Measurements from ENCODE around the gene TMEM131L.
A peak's percentile ranks its signal among the peaks of the same experiment; 100 is the strongest.
"Not testable (repeated sequence)": the region's sequence is repeated elsewhere in the genome, so short reads cannot be mapped to it uniquely, and the experiment has no call there.

Gene TMEM131L

DNA sequence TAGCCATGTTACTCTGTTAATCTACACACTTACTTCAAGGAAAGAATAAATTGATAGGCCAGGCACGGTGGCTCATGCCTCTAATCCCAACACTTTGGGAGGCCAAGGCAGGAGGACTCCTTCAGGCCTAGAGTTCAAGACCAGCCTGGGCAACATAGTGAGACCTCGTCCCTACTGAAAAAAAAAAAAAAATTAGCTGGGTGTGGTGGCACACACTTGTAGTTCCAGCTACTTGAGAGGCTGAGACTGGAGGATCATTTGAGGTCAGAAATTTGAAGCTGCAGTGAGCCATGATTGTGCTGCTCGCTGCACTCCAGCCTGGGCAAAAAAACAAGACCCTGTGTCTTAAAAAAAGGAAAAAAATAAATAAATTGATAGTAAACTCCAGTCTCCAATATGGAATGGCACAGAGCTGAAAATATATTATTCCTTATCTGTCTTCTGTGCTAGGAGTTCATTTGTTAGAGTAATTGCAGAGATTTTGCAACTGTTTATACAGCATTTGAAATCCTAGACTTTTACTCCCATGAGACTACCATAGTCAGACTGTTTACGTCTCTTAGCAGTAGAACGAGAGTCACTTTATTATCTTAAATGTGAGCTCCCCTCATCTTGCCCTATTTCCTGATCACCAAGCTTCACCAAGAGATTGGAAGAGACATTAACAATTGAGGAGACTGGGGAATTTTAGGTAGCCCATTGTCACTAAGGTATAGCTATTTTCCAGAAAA, 18.8 kb upstream of the TMEM131L start:
- no peak for DNase-seq (ENCODE audit: low read depth in 3 of 3)

DNA sequence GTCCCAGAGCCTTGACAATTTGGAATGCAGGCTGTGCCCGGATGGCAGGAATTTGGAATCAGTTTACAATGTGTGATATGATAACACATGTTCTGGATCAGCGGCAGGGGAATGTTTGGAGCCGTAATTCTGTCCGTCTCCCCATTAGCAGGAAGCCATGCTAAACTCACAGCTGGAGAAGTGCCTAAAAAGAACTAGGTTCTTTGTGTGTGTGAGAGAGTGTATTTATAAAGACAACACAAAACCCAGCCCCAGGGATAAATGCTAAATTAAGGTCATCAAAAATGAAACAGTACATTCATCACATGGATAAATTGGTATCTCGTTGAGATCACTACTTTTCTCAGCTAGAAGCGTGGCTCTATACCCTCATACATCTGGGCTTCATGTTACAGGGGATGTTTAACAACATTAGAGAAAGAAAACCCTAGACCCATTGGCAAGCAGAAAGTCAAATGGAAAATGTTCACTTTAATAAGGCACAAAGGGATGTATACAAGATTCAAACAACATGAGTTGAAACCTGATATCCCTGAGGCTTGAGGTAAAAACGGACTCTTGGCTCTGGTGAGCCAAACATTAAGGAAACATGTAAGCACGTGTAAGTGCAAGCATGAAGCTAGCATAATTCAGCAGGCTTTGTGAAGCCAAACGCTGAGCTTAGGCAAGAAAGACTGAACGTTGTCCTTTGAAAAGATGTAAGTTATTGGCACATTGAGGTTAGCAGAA, 18.0 kb upstream of the TMEM131L start:
- no peak for DNase-seq (ENCODE audit: low read depth in 3 of 3)

DNA sequence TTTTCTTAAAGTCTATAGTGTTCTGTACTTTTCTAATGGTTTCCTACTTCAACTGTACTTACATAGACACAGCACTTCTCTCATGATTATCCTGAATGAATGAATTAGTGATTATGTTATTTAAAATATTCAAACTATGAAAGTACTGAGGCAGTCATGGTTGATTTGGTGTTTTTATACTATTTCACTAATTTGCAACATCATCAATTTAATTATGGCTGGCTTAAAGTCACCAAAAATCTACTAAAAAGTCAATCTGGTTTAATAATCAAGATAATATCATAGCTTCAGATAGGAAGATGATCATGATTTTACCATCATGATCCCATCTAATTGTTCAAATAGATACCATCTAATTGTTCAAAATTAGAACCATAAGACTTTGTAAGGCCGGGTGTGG, 16.8 kb upstream of the TMEM131L start:
- no peak for DNase-seq (ENCODE audit: low read depth in 3 of 3)

DNA sequence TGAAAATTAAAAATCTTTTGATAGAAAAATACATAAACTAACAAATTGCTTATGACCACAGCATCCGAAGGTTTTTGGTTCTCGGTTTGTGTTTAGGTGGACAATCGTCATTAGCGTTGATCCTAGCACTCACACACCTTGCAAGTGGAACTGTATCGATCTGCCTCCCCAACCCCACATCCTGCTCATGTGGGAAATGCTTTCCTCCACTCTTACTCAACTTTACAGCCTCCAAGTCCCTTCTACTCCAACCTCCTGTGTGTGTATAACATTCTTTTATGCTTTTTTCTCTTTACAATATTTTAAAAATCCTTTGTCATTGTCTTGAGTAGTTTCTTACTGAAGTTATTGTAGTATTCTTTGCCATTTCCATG, 15.6 kb upstream of the TMEM131L start:
- no peak for DNase-seq (ENCODE audit: low read depth in 3 of 3)

DNA sequence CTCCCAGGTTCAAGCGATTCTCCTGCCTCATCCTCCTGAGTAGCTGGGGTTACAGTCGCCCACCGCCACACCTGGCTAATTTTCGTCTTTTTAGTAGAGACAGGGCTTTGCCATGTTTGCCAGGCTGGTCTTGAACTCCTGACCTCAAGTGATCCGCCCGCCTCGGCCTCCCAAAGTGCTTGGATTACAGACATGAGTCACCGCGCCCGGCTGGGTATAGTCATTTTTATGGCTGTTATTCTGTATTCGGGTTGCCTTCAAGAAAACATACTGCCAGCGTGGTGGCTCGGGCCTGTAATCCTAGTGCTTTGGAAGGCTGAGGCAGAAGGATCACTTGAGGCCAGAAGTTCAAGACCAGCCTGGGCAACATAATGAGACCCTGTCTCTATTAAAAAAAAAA, 15.0 kb upstream of the TMEM131L start:
- not testable (repeated sequence) for DNase-seq (ENCODE audit: low read depth in 3 of 3)

DNA sequence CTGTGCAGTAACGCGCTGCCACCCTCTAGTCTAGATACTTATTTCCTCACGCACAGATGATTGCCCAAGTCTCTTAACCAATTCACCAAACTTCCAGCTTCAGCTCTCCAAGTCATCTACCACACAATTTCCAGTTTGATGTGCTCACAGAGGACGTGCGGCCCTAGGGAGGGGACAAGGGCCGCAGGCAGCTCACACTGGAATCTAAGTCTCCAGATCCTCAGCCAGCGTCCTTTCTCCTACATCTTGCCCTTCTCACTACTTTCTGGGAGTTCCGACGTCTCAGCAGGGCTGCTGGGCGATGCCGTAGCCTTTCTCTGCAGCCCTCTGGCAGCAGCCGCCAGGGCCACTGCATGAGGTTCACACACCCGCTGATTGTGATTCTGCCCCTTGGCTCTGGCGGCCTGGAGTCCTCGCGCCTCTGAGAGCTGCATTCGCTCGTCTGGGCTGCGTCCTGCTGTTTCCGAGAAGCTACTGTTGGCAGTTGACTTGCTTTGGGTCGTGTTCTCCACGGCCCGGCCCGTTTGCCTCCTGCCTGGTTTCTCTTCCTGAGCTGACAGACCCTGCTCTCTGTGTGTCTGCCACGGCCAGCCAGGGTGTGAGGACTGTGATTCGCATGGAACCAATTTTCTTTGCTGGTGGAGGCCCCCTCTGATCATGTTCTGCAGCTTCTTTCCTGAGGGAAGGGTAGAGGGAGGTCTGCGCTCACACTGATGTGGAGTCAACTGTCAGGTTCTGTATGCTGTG, 14.1 kb upstream of the TMEM131L start:
- DNase-seq (ENCODE audit: low read depth in 3 of 3), result no peak

DNA sequence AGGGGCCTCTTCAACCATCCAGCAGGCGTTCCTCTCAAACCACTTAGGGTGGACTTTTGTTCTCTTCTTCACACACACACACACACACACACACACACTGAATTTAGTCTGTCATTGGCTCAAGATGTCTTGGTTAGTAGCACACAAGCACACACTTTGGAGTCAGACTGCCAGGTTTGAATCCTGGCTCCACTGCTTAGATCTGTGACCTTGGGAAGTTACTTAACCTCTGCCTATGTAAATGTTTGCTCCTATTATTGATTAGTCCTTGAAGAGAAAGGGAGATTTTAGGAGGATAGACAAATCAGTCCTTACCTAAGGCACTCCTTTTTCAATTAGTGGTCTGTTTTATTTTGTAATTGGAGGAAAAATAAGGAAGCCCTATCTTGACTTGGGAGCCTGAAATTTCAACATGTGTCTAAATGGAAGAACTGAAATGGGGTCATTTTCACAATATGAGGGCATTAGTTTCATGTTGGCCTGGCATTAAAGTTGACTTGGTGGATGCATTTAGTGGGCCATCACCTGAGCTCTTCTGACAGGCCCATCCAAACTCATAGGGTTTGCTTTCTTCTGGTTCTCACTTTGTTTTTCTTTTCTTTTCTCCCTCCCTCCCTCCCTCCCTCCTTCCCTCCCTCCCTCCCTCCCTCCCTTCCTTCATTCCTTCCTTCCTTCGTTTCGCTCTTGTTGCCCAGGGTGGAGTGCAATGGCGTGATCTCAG, 13.3 kb upstream of the TMEM131L start:
- DNase-seq (ENCODE audit: low read depth in 3 of 3), result no peak

DNA sequence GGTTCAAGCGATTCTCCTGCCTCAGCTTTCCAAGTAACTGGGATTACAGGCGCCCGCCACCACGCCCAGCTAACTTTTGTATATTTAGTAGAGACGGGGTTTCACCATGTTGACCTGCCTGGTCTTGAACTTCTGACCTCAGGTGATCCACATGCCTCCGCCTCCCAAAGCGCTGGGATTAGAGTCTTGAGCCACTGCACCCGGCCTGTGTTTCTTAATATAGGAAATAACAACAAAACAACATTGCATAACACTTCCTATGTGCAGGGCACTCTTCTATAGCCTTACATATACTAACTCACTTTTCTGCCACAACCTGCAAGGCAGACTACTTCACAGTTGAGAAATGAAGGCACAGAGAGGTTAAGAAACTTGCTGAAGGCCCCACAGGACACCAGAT, 12.8 kb upstream of the TMEM131L start:
- DNase-seq (ENCODE audit: low read depth in 3 of 3), result no peak

DNA sequence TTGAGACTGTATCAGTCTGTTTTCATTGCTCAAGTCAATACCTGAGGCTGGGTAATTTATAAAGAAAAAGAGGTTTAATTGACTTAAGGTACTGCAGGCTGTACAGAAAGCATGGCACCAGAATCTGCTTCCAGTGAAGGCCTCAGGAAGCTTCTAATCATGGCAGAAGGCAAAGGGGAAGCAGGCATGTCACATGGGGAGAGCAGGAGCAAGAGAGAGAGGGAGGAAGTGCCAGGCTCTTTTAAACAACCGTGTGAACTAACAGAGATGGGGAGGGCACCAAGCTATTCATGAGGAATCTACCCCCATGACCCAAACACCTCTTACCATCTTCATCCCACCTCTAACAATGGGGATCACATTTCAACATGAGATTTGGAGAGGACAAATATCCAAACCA, 7.2 kb upstream of the TMEM131L start:
- DNase-seq (ENCODE audit: low read depth in 3 of 3), result no peak

DNA sequence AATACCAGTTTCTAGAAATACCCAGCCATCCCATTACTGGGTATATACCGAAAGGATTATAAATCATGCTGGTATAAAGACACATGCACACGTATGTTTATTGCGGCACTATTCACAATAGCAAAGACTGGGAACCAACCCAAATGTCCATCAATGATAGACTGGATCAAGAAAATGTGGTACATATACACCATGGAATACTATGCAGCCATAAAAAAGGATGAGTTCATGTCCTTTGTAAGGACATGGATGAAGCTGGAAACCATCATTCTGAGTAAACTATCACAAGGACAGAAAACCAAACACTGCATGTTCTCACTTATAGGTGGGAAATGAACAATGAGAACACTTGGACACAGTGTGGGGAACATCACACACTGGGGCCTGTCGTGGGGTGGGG, 4.6 kb upstream of the TMEM131L start:
- not testable (repeated sequence) for DNase-seq (ENCODE audit: low read depth in 3 of 3)

DNA sequence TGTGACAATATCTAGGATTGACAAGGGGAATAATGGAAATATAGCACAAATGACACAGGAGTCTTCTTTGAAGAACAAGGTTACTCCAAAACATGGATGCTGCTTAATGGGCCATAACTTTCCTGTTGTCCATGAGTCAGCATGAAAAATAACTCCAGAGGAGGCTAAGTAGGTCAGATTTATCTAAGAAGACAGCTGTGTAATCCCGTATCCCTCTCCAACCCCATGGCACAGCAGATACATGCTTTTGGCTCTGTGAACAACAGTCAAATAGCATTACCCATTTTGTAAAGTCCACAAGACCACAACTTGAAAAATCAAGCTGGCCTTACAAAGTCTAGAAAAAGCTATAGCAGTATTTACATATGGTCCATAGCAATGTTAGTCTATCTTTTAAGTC, 2.1 kb upstream of the TMEM131L start:
- no peak for DNase-seq (ENCODE audit: low read depth in 3 of 3)

DNA sequence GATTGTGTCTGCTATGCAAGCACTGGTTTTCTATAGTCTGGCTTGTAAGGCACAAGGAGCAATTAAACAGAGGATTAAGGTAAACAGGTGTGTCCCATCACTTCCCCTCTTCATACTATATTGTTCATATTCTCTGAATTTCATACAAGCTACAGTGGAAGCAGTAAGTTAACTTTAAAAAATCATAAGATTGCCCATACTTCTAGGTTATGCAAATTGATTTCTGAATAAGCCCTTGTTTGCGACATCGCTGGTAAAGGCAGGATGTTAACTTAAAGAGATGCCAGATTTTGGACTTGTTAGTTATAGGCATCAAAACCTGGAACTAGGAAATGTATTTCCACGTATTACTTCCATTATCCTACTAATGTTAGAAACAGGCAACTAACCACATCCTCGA, 1.0 kb upstream of the TMEM131L start:
- no peak for DNase-seq (ENCODE audit: low read depth in 3 of 3)

DNA sequence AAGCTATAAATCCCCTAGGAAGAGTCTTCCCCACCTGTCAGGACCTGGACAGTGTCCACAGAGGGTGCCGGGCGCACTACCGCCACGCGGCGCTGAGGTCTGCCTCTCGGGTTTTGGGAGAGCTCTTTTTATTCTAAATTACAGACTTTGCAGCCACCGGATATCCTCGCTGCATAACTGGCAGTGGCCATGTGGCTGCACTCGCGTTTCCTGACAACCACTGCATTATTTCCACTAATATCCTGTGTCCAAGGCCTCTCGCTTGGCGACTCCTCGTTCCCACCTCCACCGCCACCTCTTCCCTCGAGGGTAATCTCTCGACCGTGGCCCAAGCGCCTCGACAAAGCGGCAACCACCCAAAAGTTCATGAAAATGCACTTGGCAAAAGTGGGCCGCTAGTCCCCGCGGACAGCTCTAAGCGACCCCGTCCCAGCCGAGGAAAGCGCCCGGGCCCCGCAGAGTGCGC, 512 bp upstream of the TMEM131L start:
- DNase-seq (ENCODE audit: low read depth in 3 of 3), result no peak

DNA sequence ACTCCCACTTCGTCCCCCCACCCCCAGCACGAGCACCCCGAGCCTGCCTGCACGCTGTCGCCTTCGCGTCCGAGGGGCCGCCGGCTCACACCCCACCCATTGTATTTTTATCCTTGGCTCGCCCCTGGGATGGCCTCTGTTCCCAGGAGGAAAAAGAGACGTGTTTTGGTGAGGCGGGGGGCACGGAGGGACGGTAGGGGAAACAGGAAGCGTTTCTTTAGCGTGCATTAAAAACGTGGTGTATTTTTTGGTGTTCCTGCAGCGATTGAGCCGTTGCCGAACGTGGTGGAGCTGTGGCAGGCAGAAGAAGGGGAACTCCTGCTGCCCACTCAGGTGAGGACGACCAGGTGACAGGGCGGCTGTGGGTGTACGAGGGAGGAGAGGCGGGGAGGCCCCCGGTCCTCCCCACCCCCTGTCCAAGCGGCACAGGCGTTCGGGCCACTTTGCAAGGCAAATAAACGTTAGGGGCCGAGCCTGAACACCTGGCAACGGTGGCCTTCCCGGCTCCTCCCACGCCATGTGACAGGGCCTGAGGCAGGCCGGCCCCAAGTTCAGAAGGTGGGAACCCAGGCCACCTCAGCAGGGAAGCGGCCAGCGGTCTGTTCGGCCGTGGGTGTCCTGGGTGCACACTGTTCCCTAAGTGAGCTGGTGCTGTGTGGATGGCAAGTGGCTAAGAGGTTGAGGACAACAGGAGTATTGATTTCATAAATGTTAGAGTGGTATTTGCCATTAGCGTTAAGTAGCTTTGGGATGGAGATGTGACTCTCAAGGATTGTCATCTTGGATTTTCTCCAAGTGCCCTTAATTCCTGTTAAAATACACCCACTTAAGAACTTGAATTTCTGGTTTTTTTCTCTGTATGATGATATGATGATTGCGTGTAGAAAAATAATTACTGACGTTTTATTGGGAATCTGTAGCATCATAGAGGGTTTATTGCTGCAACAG, 1.1 kb downstream of the TMEM131L start:
- DNase-seq (ENCODE audit: low read depth in 3 of 3), result peak in 2 of 3 experiments; percentile 46 to 52

DNA sequence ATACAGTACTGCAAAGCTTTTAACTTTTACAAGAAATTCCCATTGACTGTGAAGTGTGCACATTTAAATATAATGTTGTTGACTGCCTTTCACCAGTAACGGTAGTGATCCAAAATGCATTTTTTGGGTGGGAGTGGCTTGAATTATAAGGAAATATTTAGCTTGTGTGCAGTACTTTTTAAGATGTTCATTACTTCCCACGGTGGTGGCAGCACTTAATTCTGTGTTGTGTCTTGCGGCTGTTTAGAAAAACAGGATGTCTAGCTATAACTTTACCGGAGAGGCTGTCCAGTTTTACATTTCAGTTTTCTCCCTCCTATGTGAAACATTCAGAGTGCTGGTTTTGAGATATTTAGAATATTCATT, 1.7 kb downstream of the TMEM131L start:
- DNase-seq (ENCODE audit: low read depth in 3 of 3), result no peak

DNA sequence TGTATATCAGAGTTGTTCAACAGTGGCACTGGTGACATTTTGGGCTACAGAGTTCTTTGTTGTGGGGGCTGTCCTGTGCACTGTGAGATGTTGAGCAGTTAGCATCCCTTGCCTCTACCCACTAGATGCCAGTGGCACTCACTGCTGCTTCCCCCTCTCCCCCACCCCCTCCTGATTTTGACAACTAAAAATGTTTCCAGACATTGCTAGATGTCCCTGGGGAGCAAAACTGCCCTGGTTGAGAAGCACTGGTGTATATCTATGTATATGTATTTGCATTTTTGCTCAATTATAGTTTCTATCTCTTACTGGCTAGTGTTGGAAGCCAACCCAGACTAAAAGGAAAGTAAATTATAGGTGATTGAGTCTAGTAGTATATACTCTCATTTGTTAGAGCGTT, 2.4 kb downstream of the TMEM131L start:
- no peak for DNase-seq (ENCODE audit: low read depth in 3 of 3)

DNA sequence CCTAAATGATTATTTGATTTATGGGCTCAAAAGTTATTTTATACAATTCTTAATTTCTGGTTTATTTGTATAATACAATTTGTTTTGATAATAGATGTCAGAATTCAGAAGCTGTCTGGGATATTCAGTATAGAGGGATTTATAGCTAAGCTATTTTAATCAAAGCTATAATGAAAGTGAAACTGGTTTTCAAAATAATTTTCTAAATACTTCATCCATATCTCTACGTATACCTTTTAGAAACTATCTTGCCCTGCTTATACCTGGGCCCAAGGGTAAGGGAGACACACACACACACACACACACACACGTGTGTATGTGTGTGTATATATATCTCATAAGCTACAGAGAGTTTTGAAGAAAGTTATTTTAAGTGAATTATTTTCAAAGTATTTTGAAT, 2.9 kb downstream of the TMEM131L start:
- DNase-seq (ENCODE audit: low read depth in 3 of 3), result no peak

DNA sequence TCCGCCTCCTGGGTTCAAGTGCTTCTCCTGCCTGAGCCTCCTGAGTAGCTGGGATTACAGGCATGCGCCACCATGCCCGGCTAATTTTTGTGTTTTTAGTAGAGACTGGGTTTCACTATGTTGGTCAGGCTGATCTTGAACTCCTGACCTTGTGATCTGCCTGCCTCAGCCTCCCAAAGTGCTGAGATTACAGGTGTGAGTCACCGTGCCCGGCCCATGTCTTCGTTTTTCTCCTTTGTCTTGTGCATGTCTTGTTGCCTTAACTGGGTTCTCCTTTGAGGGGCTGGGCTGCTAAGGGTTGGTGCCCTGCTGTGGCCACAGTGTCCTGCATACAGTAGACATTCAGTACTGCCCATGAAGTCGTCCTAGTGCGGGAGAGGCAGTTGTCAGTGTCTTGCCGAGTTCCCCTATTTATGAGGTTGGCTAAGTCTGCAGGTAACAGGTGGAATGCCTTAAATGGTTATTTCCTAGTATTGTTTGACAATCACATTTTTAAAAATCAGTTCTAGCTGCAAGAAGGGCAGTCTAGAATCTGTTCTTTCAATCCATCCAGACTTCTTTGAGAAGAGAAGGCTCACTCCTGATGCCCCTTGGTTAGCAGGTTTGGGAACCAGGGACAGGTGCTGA, 5.0 kb downstream of the TMEM131L start:
- DNase-seq (ENCODE audit: low read depth in 3 of 3), result not testable (repeated sequence)

DNA sequence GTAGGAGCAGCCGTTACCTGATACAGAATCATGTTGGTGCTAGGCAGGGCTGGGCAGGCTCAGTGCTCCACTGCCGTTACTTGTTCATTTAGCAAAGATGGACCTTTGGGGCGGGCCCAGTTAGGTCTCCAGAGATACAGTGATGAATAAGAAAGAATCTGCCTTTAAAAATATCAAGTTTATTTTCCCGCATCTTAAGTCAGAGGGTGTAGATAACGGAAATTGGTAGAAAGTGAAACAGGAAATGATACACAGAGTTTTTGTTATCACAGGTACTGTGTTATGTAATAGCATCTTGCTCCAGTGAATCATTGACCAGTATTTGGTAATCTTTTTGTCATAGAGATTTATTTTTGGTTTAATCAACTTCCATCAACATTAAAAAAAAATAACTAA, 5.5 kb downstream of the TMEM131L start:
- no peak for DNase-seq (ENCODE audit: low read depth in 3 of 3)
